Hepatocyte (in vitro differentiated cells): ENCODE measurements around the gene MRM3.

Source experiments
- EZH2 ChIP-seq: fragments of 200-600 bp; sonication (generic); IDR thresholded peaks from 2 replicates; pipeline ENCODE4 v1.6.1; 2016; ENCODE audit warnings: antibody characterized with exemption, mild to moderate bottlenecking, borderline replicate concordance
- TF ChIP-seq, protein P1 (sequence below): fragments of 200-600 bp; sonication (generic); IDR thresholded peaks from 2 replicates; pipeline ENCODE4 v1.5.1; 2016; ENCODE audit warnings: antibody characterized with exemption, mild to moderate bottlenecking; ENCODE audit not compliant: poor library complexity

DNA sequence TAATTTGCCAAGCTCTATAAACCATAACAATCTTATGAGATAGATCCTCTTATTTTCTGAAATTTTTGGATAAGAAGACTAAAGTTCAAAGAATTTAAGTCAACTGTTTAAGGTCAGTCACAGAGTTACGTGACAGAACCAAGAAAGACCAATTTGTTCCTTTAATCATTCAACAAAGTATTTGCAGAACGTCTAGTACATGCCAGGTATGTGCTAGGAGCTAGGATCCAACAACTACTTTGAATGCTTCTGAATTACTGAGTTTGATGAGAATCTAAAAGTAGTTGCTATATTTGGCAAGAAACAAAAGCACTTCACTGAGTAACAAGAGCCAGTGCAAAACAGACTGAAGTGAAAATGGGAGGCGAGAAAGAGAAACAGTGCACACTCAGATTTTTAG, 15.1 kb upstream of the MRM3 start:
- TF ChIP-seq, protein P1, sequence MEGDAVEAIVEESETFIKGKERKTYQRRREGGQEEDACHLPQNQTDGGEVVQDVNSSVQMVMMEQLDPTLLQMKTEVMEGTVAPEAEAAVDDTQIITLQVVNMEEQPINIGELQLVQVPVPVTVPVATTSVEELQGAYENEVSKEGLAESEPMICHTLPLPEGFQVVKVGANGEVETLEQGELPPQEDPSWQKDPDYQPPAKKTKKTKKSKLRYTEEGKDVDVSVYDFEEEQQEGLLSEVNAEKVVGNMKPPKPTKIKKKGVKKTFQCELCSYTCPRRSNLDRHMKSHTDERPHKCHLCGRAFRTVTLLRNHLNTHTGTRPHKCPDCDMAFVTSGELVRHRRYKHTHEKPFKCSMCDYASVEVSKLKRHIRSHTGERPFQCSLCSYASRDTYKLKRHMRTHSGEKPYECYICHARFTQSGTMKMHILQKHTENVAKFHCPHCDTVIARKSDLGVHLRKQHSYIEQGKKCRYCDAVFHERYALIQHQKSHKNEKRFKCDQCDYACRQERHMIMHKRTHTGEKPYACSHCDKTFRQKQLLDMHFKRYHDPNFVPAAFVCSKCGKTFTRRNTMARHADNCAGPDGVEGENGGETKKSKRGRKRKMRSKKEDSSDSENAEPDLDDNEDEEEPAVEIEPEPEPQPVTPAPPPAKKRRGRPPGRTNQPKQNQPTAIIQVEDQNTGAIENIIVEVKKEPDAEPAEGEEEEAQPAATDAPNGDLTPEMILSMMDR: no peak
- no peak for TF ChIP-seq EZH2
